Head of caudate nucleus (tissue), 42 donors: ENCODE data around the gene GPNMB.
"Not testable (repeated sequence)": the region's sequence is repeated elsewhere in the genome, so short reads cannot be mapped to it uniquely, and the experiment has no call there.

Experiments used
- DNase-seq, 42 donors: peaks; one replicate each; pipeline versions ENCODE4 v3.0.0 to v3.0.0-alpha.2; 2020 to 2021; ENCODE audit warnings: mixed read lengths in 7 of 42
- intact Hi-C: fragments of 100-400 bp; cut with DNase I; formaldehyde crosslinking; loops from one replicate; pipeline ENCODE4 v1.15.0; 2022

GPNMB gene

GRCh38 chr7:23246555-23246954 is at the start of gene GPNMB:
Gene GPNMB (plus strand): TSS chr7:23246775. CDS start chr7:23246858, 83 bp downstream.
- no peak for DNase-seq

GRCh38 chr7:23197745-23198144 is 48.8 kb upstream of the GPNMB start:
- intact Hi-C loops, DNase-seq: not testable (repeated sequence)

More at GRCh38 chr7:23246555-23246954, at the start of gene GPNMB:
- intact Hi-C loops, result no loop called here

DNA sequence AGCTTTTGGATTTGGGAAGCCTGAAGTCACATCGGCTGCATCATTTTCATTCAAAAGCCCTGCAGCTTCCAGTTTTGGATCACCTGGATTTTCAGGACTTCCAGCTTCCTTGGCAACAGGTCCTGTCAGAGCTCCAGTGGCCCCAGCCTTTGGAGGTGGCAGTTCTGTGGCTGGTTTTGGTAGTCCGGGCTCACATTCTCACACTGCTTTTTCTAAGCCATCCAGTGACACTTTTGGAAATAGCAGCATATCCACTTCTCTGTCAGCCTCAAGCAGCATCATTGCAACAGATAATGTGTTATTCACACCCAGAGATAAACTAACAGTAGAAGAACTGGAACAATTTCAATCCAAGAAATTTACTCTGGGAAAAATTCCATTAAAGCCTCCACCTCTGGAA is 46.2 kb upstream of the GPNMB start:
- intact Hi-C loops, result no loop called here

GRCh38 chr7:23204241-23204640 is 42.3 kb upstream of the GPNMB start:
- intact Hi-C loops, result no loop called here
- DNase-seq, result no peak

More for the DNA sequence above, 46.2 kb upstream of the GPNMB start:
- DNase-seq, result no peak

GRCh38 chr7:23205577-23205908 is 41.0 kb upstream of the GPNMB start:
- no peak for DNase-seq
- intact Hi-C loops, result no loop called here

GRCh38 chr7:23205909-23206767 is 40.4 kb upstream of the GPNMB start:
- intact Hi-C loops, result no loop called here
- peak in 8 of 42 donors; percentile 21 to 47 (median 34) for DNase-seq

DNA sequence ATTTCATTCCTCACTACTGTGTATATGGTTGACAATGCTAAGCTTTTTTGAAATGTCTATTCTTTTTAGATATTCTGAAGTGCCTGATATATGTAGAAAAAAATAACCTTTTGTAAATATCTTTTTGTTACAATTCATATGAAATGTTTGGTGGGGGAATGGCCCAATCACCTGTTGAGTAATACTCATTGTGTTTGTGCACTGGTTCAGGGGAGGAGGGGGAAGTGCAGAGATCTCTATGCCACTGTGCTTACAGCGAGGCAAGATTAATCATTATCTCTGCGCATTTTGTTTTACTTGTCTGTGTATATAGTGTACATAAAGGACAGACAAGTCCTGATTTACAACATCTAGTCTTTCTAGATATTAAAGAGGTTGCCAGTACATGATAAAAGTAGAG is 39.6 kb upstream of the GPNMB start:
- DNase-seq, result no peak
- intact Hi-C loops, result no loop called here

- no peak for DNase-seq
- intact Hi-C loops, result no loop called here
These were observed 38.7 kb upstream of the GPNMB start for GRCh38 chr7:23207884-23208283.

- intact Hi-C loops, result no loop called here
These were observed 38.3 kb upstream of the GPNMB start for GRCh38 chr7:23208316-23208715.

GRCh38 chr7:23210506-23210905 is 36.1 kb upstream of the GPNMB start:
- intact Hi-C loops, result no loop called here
- DNase-seq, result no peak

More at GRCh38 chr7:23208316-23208715, 38.3 kb upstream of the GPNMB start:
- peak in 2 of 42 donors; percentile 42 to 51 for DNase-seq

GRCh38 chr7:23211589-23211988 is 35.0 kb upstream of the GPNMB start:
- intact Hi-C loops, result no loop called here
- DNase-seq, result no peak

- intact Hi-C loops, result no loop called here
- DNase-seq, result no peak
These were observed 34.2 kb upstream of the GPNMB start for GRCh38 chr7:23212395-23212794.

GRCh38 chr7:23212841-23213240 is 33.7 kb upstream of the GPNMB start:
- no peak for DNase-seq
- intact Hi-C loops, result no loop called here

DNA sequence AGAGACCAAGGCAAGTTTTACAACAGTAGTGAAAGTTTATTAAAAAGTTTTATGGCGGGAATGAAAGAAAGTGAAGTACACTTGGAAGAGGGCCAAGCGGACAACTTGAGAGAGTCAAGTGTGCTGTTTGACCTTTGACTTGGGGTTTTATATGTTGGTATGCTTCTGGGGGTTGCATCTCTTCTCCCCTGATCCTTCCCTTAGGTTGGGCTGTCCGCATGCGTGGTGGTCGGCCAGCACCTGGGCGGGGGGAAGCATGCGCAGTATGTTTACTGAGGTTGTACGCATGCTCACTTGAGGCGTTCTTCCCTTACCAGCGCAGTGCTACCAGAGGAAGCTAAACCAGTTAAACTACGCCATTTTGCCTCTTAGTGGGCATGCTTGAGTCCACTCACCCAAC is 32.8 kb upstream of the GPNMB start:
- intact Hi-C loops, result no loop called here
- no peak for DNase-seq

- intact Hi-C loops, result no loop called here
- no peak for DNase-seq
These were observed 32.2 kb upstream of the GPNMB start for GRCh38 chr7:23214423-23214822.

DNA sequence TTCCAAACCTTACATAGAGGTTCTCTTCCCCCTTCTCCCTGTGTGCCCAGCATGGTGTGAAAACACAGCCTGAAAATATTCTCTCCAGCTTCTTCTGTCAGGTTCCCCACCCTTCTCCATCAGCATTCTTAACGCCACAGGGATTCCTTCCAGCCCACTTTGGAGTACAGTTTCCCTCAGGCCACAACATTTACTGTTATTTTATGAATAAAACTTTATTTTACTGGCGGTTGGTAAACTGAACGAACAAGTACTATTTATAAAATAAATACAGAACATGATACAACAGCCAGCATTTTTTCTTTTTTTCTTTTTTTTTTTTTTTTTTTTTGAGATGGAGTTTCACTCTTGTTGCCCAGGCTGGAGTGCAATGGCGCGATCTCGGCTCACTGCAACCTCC is 31.6 kb upstream of the GPNMB start:
- no peak for DNase-seq
- intact Hi-C loops, result no loop called here

GRCh38 chr7:23216021-23216420 is 30.6 kb upstream of the GPNMB start:
- peak in 38 of 42 donors; percentile 18 to 77 (median 54) for DNase-seq
- intact Hi-C loops, result no loop called here

DNA sequence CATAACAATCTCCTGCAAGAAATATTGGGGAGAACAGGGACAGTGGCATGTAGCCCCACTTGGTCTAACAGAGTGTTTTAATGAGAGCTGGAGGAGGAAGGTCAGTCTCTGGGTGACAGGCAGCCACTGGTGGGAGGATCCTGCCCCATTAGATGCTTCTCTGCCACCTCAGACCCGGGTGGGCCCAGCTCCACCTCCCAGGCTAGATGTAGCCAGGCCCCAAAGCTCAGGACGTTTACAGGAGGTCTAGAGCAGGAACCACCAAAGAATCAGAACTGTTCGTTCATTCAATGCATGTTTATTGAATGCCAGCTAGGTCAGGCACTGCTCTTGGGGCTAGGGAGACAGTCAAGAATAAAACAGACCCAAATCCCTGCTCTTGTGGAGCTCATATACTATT is 28.4 kb upstream of the GPNMB start:
- intact Hi-C loops, result no loop called here

DNA sequence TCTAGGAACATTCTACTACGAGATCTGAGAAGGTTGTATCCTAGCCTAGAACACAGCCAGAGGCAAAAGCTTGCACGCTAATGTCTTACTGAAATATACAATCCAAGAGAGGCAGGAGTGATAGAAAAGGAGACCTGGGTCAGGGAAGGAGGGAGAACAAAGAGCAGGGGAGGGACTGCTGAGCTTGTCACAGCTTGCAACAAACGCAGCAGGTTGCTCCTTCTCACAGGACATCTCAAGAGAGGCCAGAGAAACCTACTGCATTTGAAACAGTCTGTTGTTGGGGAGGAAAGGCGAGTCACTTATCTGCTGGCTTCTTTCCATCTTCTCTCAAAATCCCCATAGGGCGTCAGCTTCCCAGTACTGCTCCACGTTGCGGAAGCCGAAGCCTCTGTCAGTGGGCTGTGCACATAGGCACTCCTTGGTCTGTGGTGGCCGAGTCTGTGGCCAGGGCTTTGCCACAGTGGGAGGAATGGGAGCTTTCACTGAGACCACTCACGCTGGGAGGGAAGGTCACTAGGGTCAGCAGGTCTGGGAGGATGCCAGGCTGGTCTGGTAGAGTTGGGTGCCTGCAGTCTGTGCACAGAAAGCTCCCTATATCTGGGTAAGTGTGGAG is 25.8 kb upstream of the GPNMB start:
- intact Hi-C loops, result no loop called here
- DNase-seq, result no peak

More for the DNA sequence above, 28.4 kb upstream of the GPNMB start:
- no peak for DNase-seq

DNA sequence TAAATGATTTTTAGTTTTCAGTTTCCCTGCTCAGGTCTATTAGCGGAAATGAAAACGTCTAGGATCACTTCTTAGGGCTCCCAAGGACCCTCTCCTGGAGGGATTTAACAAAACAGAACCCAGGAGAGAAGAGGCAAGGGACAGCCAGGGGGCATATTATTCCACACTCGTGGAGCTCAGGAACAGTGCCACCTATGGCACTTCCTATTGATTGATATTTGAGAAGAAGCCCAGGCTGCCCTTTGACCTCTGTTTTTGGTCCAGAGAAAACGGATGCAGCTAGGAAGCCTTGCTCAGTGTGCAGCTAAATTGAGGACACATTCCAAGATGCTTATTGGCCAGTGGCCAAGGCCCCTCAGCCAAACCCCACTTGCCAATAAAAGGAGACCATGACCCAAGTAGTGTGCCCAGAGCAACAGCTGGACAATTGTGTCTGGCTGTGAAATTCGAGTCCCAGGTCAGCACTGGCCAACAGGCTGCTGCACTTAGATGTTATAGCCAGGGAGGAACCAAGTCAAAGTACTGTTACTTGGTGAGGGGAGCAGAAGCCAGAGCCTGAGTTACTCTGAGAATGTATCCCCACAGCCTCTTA is 24.0 kb upstream of the GPNMB start:
- DNase-seq, result no peak
- intact Hi-C loops, result no loop called here
